ENCODE data around the gene RABL3. TPM values are rescaled to one million over a fixed set of nuclear protein-coding genes. Genes with fewer than 3 reads are reported as not detected.
A peak's percentile ranks its signal among the peaks of the same experiment; 100 is the strongest.
"Not testable (repeated sequence)": the region's sequence is repeated elsewhere in the genome, so short reads cannot be mapped to it uniquely, and the experiment has no call there.

RABL3 gene
- total and polyA plus RNA-seq, 2 donors (not counting 1 experiment from before 2014, with no cell fraction given), result 11.9 to 13.4 TPM

- no peak overlapping the region for H3K4me3 ChIP-seq (replicated peaks in 1 of 4; ENCODE audit: control extremely low read depth in 1 of 4, insufficient read depth in 1 of 4, low read depth in 3 of 4, low read length in 4 of 4)
- H2AFZ ChIP-seq (ENCODE audit: low read length), result no peak overlapping the region
- no peak overlapping the region for H3K27ac ChIP-seq (ENCODE audit: insufficient read depth, low read length)
- H3K27me3 ChIP-seq (ENCODE audit: control insufficient read depth, insufficient read depth, low read length), result no peaks in the 10 kb centered on the region
- DNase-seq (ENCODE audit: low read depth in 2 of 2), result no peak
- no peaks in the 10 kb centered on the region for H3K79me2 ChIP-seq (ENCODE audit: control insufficient read depth, insufficient read depth, low read length)
- H3K9ac ChIP-seq (ENCODE audit: insufficient read depth, low read length), result no peak overlapping the region
- no peaks in the 10 kb centered on the region for H3K4me1 ChIP-seq (ENCODE audit: control insufficient read depth, extremely low read depth, insufficient read depth, low read length)
- H3K9me3 ChIP-seq (ENCODE audit: control insufficient read depth, insufficient read depth, low read depth, low read length), result no peaks in the 10 kb centered on the region
- H3K36me3 ChIP-seq (ENCODE audit: control insufficient read depth, insufficient read depth, low read length), result no peaks in the 10 kb centered on the region
- H3K4me2 ChIP-seq (ENCODE audit: extremely low read depth, insufficient read depth, low read length), result no peak overlapping the region
- no peaks in the 10 kb centered on the region for H4K20me1 ChIP-seq (ENCODE audit: control insufficient read depth, extremely low read depth, insufficient read depth, low read length)
- no peak for TF ChIP-seq CTCF (conservative IDR thresholded peaks at IDR 0.05 in 1 of 2, IDR thresholded peaks at IDR 0.05 in 1 of 2; ENCODE audit: low read depth in 1 of 2, low read length in 2 of 2)
Measured at GRCh38 chr3:120730576-120731542, 11.5 kb downstream of the RABL3 start.

GRCh38 chr3:120726791-120727190 lies 15.5 kb downstream of the RABL3 start:
- Histone ChIP-seq H3K27me3 (ENCODE audit: control insufficient read depth, insufficient read depth, low read length) (no peaks in the 10 kb centered on the region), H3K27ac (ENCODE audit: insufficient read depth, low read length) (no peak overlapping the region), H3K9ac (ENCODE audit: insufficient read depth, low read length) (no peak overlapping the region), H3K79me2 (ENCODE audit: control insufficient read depth, insufficient read depth, low read length) (no peaks in the 10 kb centered on the region), H3K4me3 (replicated peaks in 1 of 4; ENCODE audit: control extremely low read depth in 1 of 4, insufficient read depth in 1 of 4, low read depth in 3 of 4, low read length in 4 of 4) (no peak overlapping the region), H3K9me3 (ENCODE audit: control insufficient read depth, insufficient read depth, low read depth, low read length) (no peaks in the 10 kb centered on the region), H3K4me1 (ENCODE audit: control insufficient read depth, extremely low read depth, insufficient read depth, low read length) (no peaks in the 10 kb centered on the region), H4K20me1 (ENCODE audit: control insufficient read depth, extremely low read depth, insufficient read depth, low read length) (no peaks in the 10 kb centered on the region), H3K36me3 (ENCODE audit: control insufficient read depth, insufficient read depth, low read length) (no peaks in the 10 kb centered on the region), H3K4me2 (ENCODE audit: extremely low read depth, insufficient read depth, low read length) (no peak overlapping the region), H2AFZ (ENCODE audit: low read length) (no peak overlapping the region)
- no peak for TF ChIP-seq CTCF (conservative IDR thresholded peaks at IDR 0.05 in 1 of 2, IDR thresholded peaks at IDR 0.05 in 1 of 2; ENCODE audit: low read depth in 1 of 2, low read length in 2 of 2)
- DNase-seq (ENCODE audit: low read depth in 2 of 2), result peak in 1 of 2 donors; percentile 25

- H3K4me2 ChIP-seq (ENCODE audit: extremely low read depth, insufficient read depth, low read length); H3K9ac ChIP-seq (ENCODE audit: insufficient read depth, low read length); H3K9me3 ChIP-seq (ENCODE audit: control insufficient read depth, insufficient read depth, low read depth, low read length); H3K27me3 ChIP-seq (ENCODE audit: control insufficient read depth, insufficient read depth, low read length); H3K36me3 ChIP-seq (ENCODE audit: control insufficient read depth, insufficient read depth, low read length); H4K20me1 ChIP-seq (ENCODE audit: control insufficient read depth, extremely low read depth, insufficient read depth, low read length); H3K27ac ChIP-seq (ENCODE audit: insufficient read depth, low read length); H3K4me1 ChIP-seq (ENCODE audit: control insufficient read depth, extremely low read depth, insufficient read depth, low read length); H3K79me2 ChIP-seq (ENCODE audit: control insufficient read depth, insufficient read depth, low read length): not testable (repeated sequence)
- Histone ChIP-seq H3K4me3 (replicated peaks in 1 of 4; ENCODE audit: control extremely low read depth in 1 of 4, insufficient read depth in 1 of 4, low read depth in 3 of 4, low read length in 4 of 4) (peak overlapping the region in 1 of 4 experiments; percentile 33), H2AFZ (ENCODE audit: low read length) (peak overlapping the region; percentile 26)
- DNase-seq (ENCODE audit: low read depth in 2 of 2), result peak in 1 of 2 donors; percentile 12
Measured at GRCh38 chr3:120719167-120719834, 23.0 kb downstream of the RABL3 start.

Data from fibroblast of lung (primary cell).